H9 (cell line): Measurements from ENCODE around the gene PJVK. TPM values are rescaled to one million over a fixed set of nuclear protein-coding genes. Genes with fewer than 3 reads are reported as not detected.

Experiments used
- DNase-seq: peaks from one replicate; pipeline ENCODE4 v3.0.0-alpha.2; 2017
- H2AFZ ChIP-seq: one replicate; pipeline ENCODE4 v1.6.1; 2013; ENCODE audit warnings: mild to moderate bottlenecking, low read length, control low read depth, moderate library complexity
- H2AK5ac ChIP-seq: 2 replicates; pipeline ENCODE4 v1.6.1; 2013; ENCODE audit warnings: low read length, control low read depth, mixed read lengths; ENCODE audit not compliant: insufficient read length
- H2BK120ac ChIP-seq: one replicate; pipeline ENCODE4 v1.6.1; 2013; ENCODE audit warnings: low read depth, mild to moderate bottlenecking, low read length, control low read depth, inconsistent platforms; ENCODE audit not compliant: poor library complexity, severe bottlenecking
- H2BK12ac ChIP-seq: 2 replicates; pipeline ENCODE4 v1.6.1; 2013; ENCODE audit warnings: low read length, control low read depth, mixed read lengths, low read depth; ENCODE audit not compliant: insufficient read length
- H2BK15ac ChIP-seq: 2 replicates; pipeline ENCODE4 v1.6.1; 2013; ENCODE audit warnings: low read depth, low read length, control low read depth
- H2BK20ac ChIP-seq: one replicate; pipeline ENCODE4 v1.6.1; 2013; ENCODE audit warnings: low read depth, mild to moderate bottlenecking, low read length, control low read depth, inconsistent platforms; ENCODE audit not compliant: poor library complexity, severe bottlenecking
- H2BK5ac ChIP-seq: 2 replicates; pipeline ENCODE4 v1.6.1; 2013; ENCODE audit warnings: low read length, control low read depth, mixed read lengths; ENCODE audit not compliant: insufficient read length
- H3K14ac ChIP-seq: 2 replicates; pipeline ENCODE4 v1.6.1; 2013; ENCODE audit warnings: low read length, control low read depth; ENCODE audit not compliant: insufficient read depth
- H3K18ac ChIP-seq: 2 replicates; pipeline ENCODE4 v1.6.1; 2013; ENCODE audit warnings: low read depth, mild to moderate bottlenecking, mixed read lengths, low read length, control low read depth; ENCODE audit not compliant: insufficient read length
- H3K23ac ChIP-seq: 2 replicates; pipeline ENCODE4 v1.6.1; 2013; ENCODE audit warnings: low read length, control low read depth, mixed read lengths, low read depth; ENCODE audit not compliant: insufficient read length
- H3K23me2 ChIP-seq: 2 replicates; pipeline ENCODE4 v1.6.1; 2013; ENCODE audit warnings: low read depth, mild to moderate bottlenecking, mixed read lengths, low read length, control low read depth; ENCODE audit not compliant: insufficient read length, poor library complexity, severe bottlenecking
- H3K27ac ChIP-seq: 2 replicates; pipeline ENCODE4 v1.5.1; 2013; ENCODE audit warnings: low read length, control low read depth, mixed read lengths, low read depth; ENCODE audit not compliant: insufficient read length
- H3K27me3 ChIP-seq: 2 replicates; pipeline ENCODE4 v1.6.1; 2013; ENCODE audit warnings: low read length, control low read depth, inconsistent platforms; ENCODE audit not compliant: insufficient read depth
- H3K4ac ChIP-seq: 2 replicates; pipeline ENCODE4 v1.6.1; 2013; ENCODE audit warnings: low read depth, mild to moderate bottlenecking, control low read depth, inconsistent platforms, low read length, moderate library complexity
- H3K4me1 ChIP-seq: 2 replicates; pipeline ENCODE4 v1.6.1; 2013; ENCODE audit warnings: low read length, control low read depth, inconsistent platforms; ENCODE audit not compliant: insufficient read depth
- H3K4me2 ChIP-seq: 2 replicates; pipeline ENCODE4 v1.6.1; 2013; ENCODE audit warnings: low read length, control low read depth, mixed read lengths; ENCODE audit not compliant: insufficient read length, insufficient read depth
- H3K56ac ChIP-seq: 2 replicates; pipeline ENCODE4 v1.6.1; 2013; ENCODE audit warnings: low read depth, mild to moderate bottlenecking, mixed read lengths, low read length, control low read depth; ENCODE audit not compliant: insufficient read length
- H3K79me1 ChIP-seq: 2 replicates; pipeline ENCODE4 v1.6.1; 2013; ENCODE audit warnings: low read depth, mild to moderate bottlenecking, moderate library complexity, low read length, control low read depth, inconsistent platforms; ENCODE audit not compliant: insufficient read depth, poor library complexity, severe bottlenecking
- H3K79me2 ChIP-seq: 2 replicates; pipeline ENCODE4 v1.6.1; 2013; ENCODE audit warnings: low read length, control low read depth, inconsistent platforms; ENCODE audit not compliant: insufficient read depth
- H3K9ac ChIP-seq: 2 replicates; pipeline ENCODE4 v1.6.1; 2013; ENCODE audit warnings: low read length, control low read depth, mixed read lengths; ENCODE audit not compliant: insufficient read length; ENCODE audit errors: extremely low read depth
- H3K9me3 ChIP-seq: one replicate; pipeline ENCODE4 v1.6.1; 2013; ENCODE audit warnings: low read depth, low read length, inconsistent platforms; ENCODE audit not compliant: control insufficient read depth
- H3T11ph ChIP-seq: one replicate; pipeline ENCODE4 v1.6.1; 2013; ENCODE audit warnings: mild to moderate bottlenecking, low read length, control low read depth, inconsistent platforms
- H4K20me1 ChIP-seq: one replicate; pipeline ENCODE4 v1.6.1; 2013; ENCODE audit not compliant: control insufficient read depth, insufficient read length, insufficient read depth
- H4K5ac ChIP-seq: 2 replicates; pipeline ENCODE4 v1.6.1; 2013; ENCODE audit warnings: low read depth, mild to moderate bottlenecking, mixed read lengths, low read length, control low read depth; ENCODE audit not compliant: insufficient read length
- H4K8ac ChIP-seq: replicated peaks from 2 replicates; pipeline ENCODE4 v1.6.1; 2013; ENCODE audit warnings: low read length, control low read depth, mixed read lengths, low read depth; ENCODE audit not compliant: insufficient read length
- H4K91ac ChIP-seq: 2 replicates; pipeline ENCODE4 v1.6.1; 2013; ENCODE audit warnings: low read depth, mild to moderate bottlenecking, moderate library complexity, mixed read lengths, low read length, control low read depth; ENCODE audit not compliant: insufficient read length
- H3K27ac Mint-ChIP-seq, 3 experiments: 2 replicates in 2 of 3; 3 replicates in 1 of 3; pipeline ENCODE4 v1.8.0; 2020 to 2021; ENCODE audit warnings: mixed read lengths in 3 of 3, mild to moderate bottlenecking in 1 of 3, moderate library complexity in 1 of 3
- H3K27me3 Mint-ChIP-seq: 2 replicates; pipeline ENCODE4 v1.8.0; 2021; ENCODE audit warnings: low read depth, mild to moderate bottlenecking, moderate library complexity, mixed read lengths
- H3K36me3 Mint-ChIP-seq, 3 experiments: 2 replicates in 2 of 3; 3 replicates in 1 of 3; pipeline ENCODE4 v1.8.0; 2020 to 2021; ENCODE audit warnings: low read depth in 3 of 3, mixed read lengths in 3 of 3; ENCODE audit not compliant: insufficient read depth in 1 of 3
- H3K4me1 Mint-ChIP-seq, 2 experiments: 2 replicates each; pipeline ENCODE4 v1.8.0; 2020; ENCODE audit warnings: mixed read lengths in 2 of 2
- H3K4me3 Mint-ChIP-seq, 2 experiments: 2 replicates in 1 of 2; 3 replicates in 1 of 2; pipeline ENCODE4 v1.8.0; 2020 to 2021; ENCODE audit warnings: mild to moderate bottlenecking in 2 of 2, mixed read lengths in 2 of 2, moderate library complexity in 1 of 2
- H3K9me3 Mint-ChIP-seq, 2 experiments: 2 replicates in 1 of 2; 3 replicates in 1 of 2; pipeline ENCODE4 v1.8.0; 2020; ENCODE audit warnings: mild to moderate bottlenecking in 2 of 2, mixed read lengths in 2 of 2, moderate library complexity in 1 of 2
- CTCF ChIP-seq: fragments of 200-600 bp; sonication (generic); conservative IDR thresholded peaks from 3 replicates; pipeline ENCODE4 v1.8.0; 2021; ENCODE audit warnings: antibody characterized with exemption, mild to moderate bottlenecking
- WGBS: extraction: QIAGEN DNeasy Blood & Tissue Kit; methylation state at CpG from one replicate; pipeline ENCODE4 v1.1.7; 2013; ENCODE audit warnings: missing lambda C conversion rate, low lambda C conversion rate, mixed read lengths; ENCODE audit not compliant: insufficient read length; ENCODE audit errors: extremely low coverage; 5-methylcytosine and 5-hydroxymethylcytosine counted together
- total RNA-seq: library from RNA; stranded (reverse); gene quantifications from 2 replicates; pipeline ENCODE4 v1.2.1, GENCODE V29; 2021

The PJVK gene
- total RNA-seq, 1 experiment from 2014 or later: 4.7 TPM

GRCh38 chr2:178449700-178450523 lies 1.3 kb upstream of the PJVK start:
- no peaks in the 10 kb centered on the region for H4K20me1 ChIP-seq
- peak overlapping the region; percentile 65 to 91 (median 78); a peak in 5 of 7 replicates for H3K27ac Mint-ChIP-seq
- H2BK12ac ChIP-seq: no peak overlapping the region
- H3K9me3 Mint-ChIP-seq: no peaks in the 10 kb centered on the region
- H3K79me1 ChIP-seq: no peaks in the 10 kb centered on the region
- no peak overlapping the region for H2BK120ac ChIP-seq
- H2BK15ac ChIP-seq: no peak overlapping the region
- peak overlapping the region; percentile 24 for H3K27ac ChIP-seq
- H3K9me3 ChIP-seq: no peaks in the 10 kb centered on the region
- H3K18ac ChIP-seq: no peak overlapping the region
- no peak overlapping the region for H2AK5ac ChIP-seq
- no peak overlapping the region for H3K23ac ChIP-seq
- H2BK20ac ChIP-seq: no peak overlapping the region
- H3K79me2 ChIP-seq: peaks cover 6% of the 10 kb centered on the region; the same call in 1 of the 2 replicates
- peaks cover 9% of the 10 kb centered on the region for H3K23me2 ChIP-seq
- no peak overlapping the region for H2AFZ ChIP-seq
- H4K91ac ChIP-seq: no peak overlapping the region
- H3K4ac ChIP-seq: no peak overlapping the region
- peaks cover 17 to 41% (median 37%) of the 10 kb centered on the region in 3 experiments; a peak in 6 of 7 replicates for H3K36me3 Mint-ChIP-seq
- H3K4me3 Mint-ChIP-seq: peak overlapping the region; percentile 83 to 90
- H3K56ac ChIP-seq: no peak overlapping the region
- TF ChIP-seq CTCF: no peak
- H3K14ac ChIP-seq: no peak overlapping the region
- H3K4me2 ChIP-seq: peak overlapping the region; percentile 98
- H3K4me1 Mint-ChIP-seq: peaks cover 19 to 22% of the 10 kb centered on the region in 2 experiments
- no peak overlapping the region for H3T11ph ChIP-seq
- no peak for DNase-seq
- H3K4me1 ChIP-seq: no peaks in the 10 kb centered on the region
- H3K9ac ChIP-seq: peak overlapping the region; percentile 80
- H3K27me3 ChIP-seq: no peaks in the 10 kb centered on the region
- no peaks in the 10 kb centered on the region for H3K27me3 Mint-ChIP-seq
- H2BK5ac ChIP-seq: no peak overlapping the region
- H4K5ac ChIP-seq: no peak overlapping the region
- no CpG with 5 or more reads among the region's 18 CpGs for WGBS
- no peak overlapping the region for H4K8ac ChIP-seq
